Measurements from ENCODE around the gene SLC12A9.
"Not testable (repeated sequence)": the region's sequence is repeated elsewhere in the genome, so short reads cannot be mapped to it uniquely, and the experiment has no call there.

Gene SLC12A9

DNA sequence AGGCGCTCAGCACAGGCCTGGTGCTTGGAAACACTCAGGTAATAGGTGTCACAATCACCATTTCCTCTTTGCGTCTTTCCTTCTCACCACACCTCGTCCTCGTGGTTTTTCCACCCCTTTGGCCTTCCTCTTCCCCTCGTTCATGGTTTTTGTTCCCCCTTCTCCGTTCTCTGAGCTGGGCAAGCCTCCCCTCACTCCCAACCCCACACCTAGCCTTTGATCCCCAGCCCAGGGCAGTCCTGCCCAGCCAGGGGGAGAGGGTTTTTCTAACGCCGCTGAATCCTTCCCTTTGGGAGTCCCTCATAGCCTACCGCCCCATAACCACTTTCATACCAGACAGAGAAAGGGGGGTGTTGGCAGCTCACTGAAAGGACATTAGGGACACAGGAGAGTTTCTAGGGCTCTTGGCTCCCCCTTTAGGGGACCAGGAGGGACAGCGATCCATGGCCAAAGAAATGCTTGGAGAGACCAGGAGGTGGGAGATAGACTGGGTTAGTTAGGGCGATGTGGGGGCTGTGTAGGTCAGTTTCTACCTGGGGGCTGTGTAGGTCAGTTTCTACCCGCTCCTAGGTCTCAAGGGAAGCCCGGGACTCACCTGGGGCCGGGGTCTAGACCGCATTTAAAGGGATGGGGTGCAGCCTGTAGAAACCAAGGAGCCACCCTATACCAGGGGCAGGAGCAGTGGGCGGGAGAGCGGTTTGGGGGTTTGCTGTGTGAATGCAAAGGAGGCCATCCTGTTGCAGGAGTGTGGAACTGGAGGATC, 26.6 kb upstream of the SLC12A9 start:
- DNase-seq, result no peak

DNA sequence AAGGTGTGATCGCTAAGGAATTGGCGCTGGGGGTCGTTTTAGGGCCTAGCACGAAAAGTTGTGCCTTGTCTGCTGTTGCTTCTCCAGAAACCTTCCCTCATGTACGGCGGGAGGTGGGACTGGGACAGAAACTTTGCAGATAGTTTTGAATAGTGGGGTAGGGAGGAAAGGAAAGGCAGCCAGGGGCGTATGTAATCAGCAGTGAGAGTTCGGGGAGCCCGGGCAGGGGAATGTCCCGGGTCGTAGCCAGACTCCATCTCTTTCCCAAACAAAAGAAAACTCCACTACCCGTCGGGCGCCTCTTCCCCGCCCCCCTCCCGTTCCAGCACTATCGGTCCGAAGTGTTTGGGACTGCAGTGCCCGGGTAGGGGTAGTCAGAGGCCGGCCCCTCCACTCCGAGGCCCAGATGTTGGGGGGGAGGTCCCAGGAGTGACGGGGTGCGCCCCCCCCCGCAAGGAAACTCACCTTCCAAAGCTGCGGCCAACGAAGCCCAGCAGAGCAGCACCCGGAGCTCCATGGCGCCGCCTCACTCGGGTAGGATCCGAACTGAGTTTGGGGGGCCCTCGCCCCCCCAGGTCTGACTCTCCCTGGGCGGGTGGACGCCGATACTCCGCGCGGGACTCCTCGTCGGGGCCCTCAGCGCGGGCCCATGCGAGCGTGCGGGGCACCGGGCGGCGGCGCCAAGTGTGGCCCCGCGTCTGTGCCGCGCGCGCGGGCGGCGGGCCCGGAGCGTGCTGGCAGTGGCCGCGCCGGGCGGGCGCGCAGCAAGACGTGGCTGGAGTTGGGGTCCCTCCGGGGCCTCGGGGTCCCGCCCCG, 25.8 kb upstream of the SLC12A9 start:
- no peak for DNase-seq

DNA sequence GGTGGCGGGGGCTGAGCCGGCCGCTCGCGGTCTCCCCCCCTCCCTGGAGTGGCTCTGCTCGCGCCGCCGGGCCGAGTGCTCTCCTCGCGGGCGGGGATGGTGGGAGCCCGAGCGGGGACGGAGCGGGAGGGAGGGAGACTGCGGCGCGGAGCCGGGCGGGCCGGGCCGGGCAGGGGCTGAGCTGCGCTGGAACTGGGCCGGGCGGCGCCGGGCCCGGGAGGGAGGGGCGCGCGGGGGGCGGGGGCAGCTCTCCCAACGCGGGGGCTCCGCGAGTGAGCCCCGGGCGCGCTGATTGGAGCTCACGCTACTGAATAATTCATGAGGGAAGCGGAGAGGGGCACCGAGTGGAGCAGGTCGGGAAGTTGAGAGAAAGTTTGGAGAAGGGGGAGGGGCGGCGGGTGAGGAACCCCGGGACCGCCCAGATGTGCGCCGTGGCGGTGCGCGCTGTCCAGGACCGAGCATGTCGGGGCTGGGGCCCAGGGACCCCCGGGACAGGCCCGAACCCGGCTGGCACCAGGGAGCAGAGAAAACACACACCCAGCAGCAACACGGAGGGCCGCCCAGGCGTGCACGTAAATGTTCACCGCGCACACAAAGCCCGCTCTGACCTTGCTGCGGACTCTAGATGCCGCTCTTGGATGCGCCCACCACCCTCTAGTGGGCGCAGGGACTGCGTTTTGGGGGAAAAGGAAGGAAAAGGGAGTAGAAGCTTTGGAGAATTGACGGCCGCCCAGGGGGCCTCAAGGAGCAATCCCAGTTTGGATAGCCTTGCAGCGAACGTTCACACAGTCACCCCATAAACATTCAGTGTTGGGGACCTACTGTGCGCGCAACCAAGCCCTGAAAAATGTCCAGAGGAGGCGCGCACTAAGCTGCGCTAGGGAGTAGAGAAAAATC, 24.9 kb upstream of the SLC12A9 start, which contains the start of gene EPHB4:
Gene EPHB4, minus strand, starts transcription at position 194 of the 897 bp plus-strand sequence. CDS start 493 bp downstream, outside the sequence.
- no peak for DNase-seq

DNA sequence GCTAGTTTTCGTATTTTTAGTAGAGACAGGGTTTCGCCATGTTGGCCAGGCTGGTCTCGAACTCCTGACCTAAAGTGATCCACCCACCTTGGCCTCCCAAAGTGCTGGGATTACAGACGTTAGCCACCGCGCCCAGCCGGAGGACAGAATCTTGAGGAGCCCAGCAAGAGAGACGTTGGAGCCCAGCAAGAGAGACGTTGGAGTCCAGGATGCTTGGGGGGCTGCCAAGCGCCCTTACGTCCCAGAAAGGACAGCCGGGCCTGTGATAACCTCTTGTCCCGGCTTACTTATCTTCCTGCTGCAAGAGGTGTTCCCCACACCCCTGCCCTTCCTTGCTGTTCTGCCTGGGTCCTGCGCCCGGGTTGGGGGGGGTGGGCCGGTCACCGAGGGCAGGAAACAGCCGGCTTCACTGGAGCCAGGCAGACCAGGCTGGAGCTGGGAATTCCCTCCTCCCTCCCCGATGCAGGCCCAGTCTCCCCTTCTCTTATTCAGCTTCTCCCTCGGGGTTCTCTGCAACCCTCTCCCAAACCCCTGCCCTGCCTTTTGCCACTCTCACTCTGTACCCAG, 23.3 kb upstream of the SLC12A9 start:
- no peak for DNase-seq

- DNase-seq, result no peak
These were observed 22.1 kb upstream of the SLC12A9 start for GRCh38 chr7:100830396-100830795.

DNA sequence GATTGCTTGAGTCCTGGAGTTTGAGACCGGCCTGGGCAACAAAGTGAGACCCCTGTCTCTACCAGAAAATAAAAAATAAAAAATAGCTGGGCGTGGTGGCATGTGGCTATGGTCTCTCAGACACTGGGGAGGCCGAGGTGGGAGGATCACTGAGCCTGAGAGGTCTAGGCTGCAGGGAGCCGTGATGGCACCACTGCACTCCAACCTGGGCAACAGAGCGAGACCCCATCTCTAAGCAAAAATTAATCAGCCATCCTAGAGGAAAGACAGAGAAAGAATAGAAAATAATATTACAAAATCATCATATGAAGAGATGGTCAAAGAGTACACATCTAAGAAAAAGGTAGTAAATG, 20.3 kb upstream of the SLC12A9 start:
- DNase-seq, result no peak

DNA sequence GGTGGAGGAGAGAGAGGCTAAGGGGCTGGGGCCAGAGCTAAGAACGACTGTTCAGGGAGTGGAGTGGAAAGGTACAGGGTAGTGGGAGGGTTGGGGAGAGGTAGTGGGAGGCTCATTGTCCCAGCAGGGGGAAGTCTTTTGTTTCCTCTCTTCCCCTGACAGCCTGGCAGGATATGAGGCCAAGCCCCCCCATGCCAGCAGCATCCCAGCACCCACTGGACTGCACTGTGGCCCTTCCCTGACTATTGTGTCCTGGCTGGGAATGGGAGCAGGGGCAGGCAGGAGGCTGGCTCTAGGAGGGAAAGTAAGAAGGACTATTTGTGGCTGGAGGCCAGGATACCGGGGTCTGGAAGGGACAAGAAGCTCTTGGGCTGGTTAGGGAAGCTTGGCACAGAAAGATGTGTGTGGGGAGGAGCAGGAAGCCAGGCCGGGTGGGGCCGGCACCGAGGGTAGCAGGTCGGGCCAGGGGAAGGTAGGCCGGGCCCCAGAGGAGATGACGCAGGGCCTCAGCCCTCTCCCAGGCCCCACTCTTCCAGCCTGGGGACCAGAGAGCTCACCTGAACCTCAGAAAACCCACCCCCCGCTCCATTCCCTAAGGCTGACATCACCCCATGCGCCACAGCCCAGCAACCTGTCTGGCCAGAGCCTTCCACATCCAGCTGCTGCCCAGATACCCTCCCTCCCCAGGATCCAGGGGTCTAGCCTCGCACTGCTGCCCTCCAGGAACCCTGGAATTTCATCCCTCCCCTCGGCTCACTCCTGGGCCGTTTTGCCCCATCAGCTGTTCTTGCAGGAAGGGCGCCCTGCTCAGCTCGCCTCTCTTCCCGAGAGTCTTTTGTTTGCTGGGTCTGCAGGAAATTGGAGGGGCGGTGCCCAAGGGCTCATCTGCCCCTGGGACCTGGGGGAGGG, 16.4 kb upstream of the SLC12A9 start:
- no peak for DNase-seq

GRCh38 chr7:100836812-100837098, 15.8 kb upstream of the SLC12A9 start:
- no peak for DNase-seq

- peak; percentile 55 for DNase-seq
These were observed 15.2 kb upstream of the SLC12A9 start for GRCh38 chr7:100837099-100837836.

GRCh38 chr7:100839361-100839760, 13.2 kb upstream of the SLC12A9 start:
- DNase-seq, result no peak

DNA sequence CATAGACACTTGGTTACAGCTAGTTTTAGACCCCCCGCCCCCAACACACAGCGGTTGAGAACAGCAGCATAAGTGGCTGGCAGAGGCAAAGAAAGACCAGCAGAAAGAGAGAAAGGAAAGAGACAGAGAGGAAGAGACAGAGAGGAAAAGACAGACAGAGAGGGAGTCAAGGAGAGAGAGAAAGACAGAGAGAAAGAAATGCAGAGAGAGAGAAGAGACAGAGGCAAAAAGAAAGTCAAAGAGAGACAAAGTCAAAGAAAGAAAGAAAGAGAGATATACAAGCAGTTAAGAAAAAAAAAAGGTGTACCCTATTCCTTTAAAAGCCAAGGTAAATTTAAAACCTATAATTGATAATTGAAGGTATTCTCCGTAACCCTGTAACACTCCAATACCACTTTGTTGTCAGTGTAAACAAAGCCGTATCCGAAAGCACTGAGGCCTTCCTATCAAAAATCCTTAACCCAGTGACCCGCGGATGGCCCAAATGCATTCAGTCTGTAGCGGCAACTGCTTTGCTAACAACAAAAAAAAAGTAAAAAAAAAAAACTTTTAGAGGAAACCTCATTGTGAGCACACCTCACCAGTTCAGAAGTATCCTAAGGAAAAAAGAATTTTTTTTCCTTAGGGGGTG, 11.9 kb upstream of the SLC12A9 start:
- no peak for DNase-seq

GRCh38 chr7:100847360-100847759, 5.2 kb upstream of the SLC12A9 start:
- no peak for DNase-seq

DNA sequence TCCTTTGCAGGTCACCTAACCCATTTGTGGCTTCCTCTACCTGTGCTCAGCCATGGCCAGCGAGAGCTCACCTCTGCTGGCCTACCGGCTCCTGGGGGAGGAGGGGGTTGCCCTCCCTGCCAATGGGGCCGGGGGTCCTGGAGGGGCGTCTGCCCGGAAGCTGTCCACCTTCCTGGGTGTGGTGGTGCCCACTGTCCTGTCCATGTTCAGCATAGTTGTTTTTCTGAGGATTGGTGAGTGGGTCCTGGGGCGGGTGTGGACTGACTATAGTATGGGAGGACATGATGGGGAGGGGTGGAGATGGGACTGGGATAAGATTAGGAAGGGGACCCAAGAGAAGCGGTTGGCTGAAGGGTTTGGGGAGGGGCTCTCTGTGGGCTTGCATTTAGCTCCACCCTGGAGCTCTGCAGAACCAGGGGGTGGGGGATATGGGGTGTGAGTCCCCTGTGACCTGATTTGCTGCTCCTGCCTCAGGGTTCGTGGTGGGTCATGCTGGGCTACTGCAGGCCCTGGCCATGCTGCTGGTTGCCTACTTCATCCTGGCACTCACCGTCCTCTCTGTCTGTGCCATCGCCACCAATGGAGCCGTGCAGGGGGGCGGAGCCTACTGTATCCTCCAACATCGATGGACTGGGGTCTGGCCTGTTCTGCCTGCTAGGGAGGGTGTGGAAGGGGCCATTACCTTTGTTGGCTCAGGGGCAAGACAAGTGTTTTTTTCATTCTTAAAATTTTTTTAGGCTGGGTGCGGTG, 1.8 kb downstream of the SLC12A9 start:
- no peak for DNase-seq

DNA sequence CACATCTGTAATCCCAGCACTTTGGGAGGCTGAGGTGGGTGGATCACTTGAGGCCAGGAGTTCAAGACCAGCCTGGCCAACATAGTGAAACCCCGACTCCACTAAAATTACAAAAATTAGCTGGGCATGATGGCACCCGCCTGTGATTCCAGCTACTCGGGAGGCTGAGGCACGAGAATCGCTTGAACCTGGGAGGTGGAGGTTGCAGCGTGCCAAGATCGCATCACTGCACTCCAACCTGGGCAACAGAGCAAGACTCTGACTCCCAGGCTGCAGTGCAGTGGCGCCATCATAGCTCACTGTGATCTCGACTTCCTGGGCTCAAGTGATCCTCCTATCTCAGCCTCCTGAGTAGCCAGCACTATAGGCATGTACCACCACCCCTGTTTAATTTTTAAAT, 2.4 kb downstream of the SLC12A9 start:
- not testable (repeated sequence) for DNase-seq

DNA sequence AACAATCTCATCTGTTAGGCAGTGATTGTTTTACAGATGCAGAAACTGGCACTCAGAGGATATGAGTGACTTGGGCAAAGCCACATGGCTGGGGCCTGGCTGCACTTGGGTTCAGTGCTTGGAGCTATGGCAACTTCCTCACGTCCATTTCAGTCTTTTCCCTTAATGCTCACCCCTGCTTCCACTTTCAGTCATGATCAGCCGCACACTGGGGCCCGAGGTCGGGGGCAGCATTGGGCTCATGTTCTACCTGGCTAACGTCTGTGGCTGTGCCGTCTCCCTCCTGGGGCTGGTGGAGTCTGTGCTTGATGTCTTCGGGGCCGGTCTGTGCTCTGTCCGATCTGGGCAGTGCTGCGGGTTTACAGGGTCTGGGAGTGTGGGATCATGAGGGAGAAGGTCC, 3.0 kb downstream of the SLC12A9 start:
- DNase-seq, result no peak

GRCh38 chr7:100856871-100857282, 4.4 kb downstream of the SLC12A9 start:
- no peak for DNase-seq

DNA sequence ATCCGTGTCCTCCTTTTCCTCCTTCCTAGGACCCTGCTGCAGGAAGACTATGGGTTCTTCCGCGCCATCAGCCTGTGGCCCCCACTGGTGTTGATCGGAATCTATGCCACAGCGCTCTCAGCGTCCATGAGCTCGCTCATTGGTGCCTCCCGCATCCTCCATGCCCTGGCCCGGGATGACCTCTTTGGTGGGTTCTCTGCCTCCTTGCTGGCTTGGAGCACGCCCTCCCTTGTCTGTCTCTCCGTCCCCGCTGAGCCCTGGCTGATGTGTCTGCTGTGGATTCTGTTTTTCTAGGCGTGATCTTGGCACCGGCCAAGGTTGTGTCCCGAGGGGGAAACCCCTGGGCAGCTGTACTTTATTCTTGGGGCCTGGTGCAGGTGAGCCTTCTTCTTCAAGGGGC, 7.3 kb downstream of the SLC12A9 start:
- no peak for DNase-seq

DNA sequence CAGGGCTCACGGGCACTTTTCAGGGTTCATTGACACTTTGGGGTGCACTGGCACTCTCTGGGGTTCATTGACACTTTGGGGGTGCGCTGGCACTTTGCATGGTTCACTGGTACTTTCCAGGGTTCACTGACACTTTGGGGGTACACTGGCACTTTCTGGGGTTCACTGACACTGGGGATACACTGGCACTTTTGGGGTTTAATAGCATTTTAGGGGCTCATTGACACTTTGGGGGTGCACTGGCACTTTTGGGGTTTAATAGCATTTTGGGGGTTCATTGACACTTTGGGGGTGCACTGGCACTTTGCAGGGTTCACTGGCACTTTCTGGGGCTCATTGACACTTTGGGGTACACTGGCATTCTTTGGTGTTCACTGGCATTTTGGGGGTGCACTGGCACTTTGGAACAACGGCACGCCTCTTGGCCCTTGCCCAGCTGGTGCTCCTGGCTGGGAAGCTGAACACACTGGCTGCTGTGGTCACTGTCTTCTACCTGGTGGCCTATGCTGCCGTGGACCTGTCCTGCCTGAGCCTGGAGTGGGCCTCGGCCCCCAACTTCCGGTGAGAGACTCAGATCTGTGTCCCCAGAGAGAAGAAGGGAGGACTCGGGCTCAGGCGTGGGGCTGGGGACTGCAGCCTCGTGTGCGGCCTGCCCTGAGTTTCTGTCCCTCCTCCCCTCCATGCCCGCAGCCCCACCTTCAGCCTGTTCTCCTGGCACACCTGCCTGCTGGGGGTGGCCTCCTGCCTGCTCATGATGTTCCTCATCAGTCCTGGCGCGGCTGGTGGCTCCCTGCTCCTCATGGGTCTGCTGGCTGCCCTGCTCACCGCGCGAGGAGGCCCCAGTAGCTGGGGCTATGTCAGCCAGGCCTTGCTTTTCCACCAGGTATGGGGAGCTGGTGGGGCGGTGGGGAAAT, 8.4 kb downstream of the SLC12A9 start:
- no peak for DNase-seq

- no peak for DNase-seq
These were observed 9.1 kb downstream of the SLC12A9 start for GRCh38 chr7:100861616-100861985.
